Raji (cell line): Measurements from ENCODE around the gene NOM1.

Experiments used
- POLR2A ChIP-seq: IDR thresholded peaks from 2 replicates; pipeline ENCODE4 v1.6.1; 2011; ENCODE audit warnings: low read depth, low read length, control low read depth; ENCODE audit not compliant: insufficient read depth

Gene NOM1

DNA sequence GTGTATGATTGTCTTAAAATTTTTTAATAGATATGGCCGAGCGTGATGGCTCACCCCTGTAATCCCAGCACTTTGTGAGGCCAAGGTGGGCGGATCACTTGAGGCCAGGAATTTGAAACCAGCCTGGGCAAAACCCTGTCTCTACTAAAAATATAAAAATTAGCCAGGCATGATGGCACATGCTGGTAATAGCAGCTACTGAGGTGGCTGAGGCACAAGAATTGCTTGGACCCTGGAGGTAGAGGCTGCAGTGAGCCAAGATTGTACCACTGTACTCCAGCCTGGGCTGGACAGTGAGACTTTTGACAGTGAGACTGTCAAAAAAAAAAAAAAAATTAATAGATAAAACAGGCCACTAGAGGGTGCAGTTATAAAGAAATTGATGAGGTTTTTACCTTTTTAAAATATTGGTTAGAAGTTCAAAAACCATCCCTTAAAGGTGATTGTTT, 20.5 kb downstream of the NOM1 start:
- no peak for TF ChIP-seq POLR2A

GRCh38 chr7:156975620-156976019, 26.1 kb downstream of the NOM1 start:
- TF ChIP-seq POLR2A, result no peak

DNA sequence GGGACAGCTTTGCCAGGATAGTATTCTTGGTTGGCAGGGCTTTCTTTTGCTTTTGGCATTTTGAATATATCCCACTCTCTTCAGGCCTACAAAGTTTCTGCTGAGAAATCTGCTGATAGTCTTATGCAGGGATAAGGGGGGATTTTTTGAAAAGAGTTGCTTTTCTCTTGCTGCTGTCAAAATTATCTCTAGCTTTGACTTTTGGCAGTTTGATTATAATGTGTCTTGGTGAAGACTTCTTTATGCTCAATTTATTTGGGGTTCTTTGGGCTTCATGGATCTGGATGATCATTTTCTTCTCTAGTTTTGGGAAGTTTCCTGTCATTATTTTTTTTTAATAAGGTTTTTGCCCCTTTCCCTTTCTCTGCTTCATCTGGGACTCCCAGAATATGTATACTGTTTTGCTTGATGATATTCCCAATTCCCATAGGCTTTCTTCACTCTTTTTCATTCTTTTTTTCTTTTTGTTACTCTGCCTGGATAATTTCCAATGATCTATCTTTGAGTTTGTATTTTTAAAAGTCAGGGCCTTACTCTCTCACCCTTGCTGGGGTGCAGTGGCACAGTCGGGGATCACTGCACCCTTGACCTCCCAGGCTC, 29.6 kb downstream of the NOM1 start:
- TF ChIP-seq POLR2A, result no peak

DNA sequence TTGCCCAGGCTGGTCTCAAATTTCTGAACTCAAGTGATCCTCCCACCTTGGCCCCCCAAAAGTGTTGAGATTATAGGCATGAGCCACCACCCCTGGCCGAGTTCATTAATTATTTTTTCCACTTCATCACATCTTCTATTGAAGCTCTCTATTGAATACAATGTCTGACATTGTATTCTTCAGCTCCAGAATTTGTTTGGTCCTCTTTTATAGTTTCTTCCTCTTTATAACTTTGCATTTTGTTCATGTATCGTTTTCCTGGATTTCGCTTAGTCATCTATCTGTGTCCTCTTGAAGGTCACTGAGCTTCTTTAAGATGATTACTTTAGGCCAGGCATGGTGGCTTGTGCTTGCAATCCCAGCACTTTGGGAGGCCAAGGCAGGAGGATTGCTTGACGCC, 30.2 kb downstream of the NOM1 start:
- no peak for TF ChIP-seq POLR2A

GRCh38 chr7:156984174-156984891, 34.8 kb downstream of the NOM1 start:
- no peak for TF ChIP-seq POLR2A

DNA sequence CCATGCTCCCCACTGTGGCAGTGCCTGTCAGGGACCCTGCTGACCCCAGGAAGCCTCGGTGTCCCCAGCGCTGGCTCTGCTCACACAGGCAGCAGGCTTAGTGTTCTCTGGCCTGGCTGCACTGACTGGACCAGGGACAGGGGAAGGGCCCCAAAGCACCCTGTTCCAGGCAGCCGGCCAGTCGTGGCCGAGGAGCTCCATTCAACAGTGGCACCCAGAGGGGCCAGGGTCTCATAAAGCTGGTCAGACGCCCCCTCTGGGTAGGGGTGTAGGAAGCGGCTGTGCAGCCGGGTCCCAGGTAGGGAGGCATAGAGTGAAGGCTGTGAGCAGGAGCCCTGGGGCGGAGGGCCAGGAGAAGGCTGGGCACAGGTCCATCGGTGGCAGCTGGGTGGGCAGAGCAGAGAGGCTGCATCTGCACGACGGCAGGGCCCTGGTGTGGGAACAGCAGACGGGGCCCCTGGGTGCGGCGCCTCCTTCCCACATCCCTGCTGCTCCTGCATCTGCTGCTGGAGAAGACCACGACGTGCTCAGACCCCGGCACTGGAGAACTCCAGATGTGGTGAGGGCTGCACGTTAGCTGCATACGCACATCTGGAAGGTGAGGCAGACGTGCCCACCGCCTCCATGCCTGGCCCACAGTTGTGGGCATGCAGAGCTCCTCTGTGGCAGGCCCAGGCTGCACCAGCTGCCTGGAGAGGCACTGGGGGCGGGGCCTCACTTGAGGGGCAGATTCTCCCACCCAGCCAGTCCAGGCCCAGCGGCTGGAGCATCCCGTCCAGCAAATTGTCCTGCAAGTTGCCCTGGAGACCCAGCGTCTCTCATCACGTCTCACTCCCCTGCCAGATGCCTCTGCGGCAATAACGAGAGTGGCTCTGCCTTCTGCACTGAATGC, 35.8 kb downstream of the NOM1 start:
- no peak for TF ChIP-seq POLR2A

DNA sequence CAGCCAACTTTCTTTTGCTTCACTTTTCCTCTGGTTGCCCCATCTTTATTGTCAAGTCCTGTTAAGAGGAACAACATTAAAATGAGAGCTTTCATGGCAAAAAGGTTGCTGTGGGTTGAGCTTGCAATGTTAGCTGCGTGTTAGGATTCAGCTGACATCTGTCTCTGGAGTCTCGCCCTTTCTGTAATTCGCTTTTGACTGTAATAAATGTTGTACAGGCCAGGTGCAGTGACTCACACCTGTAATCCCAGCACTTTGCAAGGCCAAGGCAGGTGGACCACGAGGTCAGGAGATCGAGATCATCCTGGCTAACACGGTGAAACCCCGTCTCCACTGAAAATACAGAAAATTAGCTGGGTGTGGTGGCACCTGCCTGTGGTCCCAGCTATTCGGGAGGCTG, 36.9 kb downstream of the NOM1 start:
- no peak for TF ChIP-seq POLR2A

GRCh38 chr7:156988343-156989185, 39.1 kb downstream of the NOM1 start:
- TF ChIP-seq POLR2A, result no peak

- TF ChIP-seq POLR2A, result no peak
Observed at GRCh38 chr7:156989766-156990535, 40.4 kb downstream of the NOM1 start.

DNA sequence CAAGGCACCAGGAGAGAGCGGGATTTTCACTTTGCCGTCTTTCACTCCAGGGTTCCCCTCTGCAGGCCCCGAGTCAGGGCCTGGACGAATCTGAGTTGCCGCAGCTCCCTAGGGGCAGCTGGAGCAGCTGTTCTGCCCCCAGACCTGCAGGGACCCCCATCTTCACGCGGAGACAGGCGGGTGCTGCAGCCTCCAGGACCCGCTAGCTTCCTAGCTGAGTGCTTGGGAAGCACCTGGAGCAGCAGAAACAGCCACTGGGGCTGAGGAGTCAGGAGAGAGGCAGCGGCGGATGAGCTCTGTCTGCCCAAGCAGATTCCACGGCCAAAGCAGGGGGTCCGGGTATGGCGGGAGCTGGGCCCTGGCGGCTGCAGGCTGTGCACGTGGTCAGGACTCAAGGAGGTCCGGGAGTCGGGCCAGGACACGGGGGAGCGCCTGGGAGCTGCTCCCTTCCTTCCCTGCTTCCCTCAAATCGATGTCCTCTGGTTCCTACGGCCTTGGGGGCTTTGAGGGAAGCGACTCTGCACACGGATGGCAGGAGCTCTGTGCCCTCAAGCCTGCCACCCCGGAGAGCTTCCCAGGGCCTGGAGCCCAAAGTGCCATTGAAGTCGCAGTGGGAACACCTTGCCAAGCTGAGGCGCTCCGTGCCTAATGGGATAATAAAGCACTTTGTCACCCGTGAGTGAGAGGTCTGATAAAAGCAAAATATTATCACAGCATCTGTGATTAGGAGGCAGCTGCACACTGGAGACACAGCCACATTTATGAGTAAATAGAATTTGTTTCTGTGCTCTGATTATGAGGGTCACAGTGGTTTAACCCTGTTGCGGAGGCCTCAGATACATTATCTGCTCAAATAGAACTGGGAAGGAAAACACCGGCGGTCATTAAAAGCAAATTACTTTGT, 43.8 kb downstream of the NOM1 start:
- no peak for TF ChIP-seq POLR2A

GRCh38 chr7:156993925-156994235, 44.4 kb downstream of the NOM1 start:
- TF ChIP-seq POLR2A, result no peak

DNA sequence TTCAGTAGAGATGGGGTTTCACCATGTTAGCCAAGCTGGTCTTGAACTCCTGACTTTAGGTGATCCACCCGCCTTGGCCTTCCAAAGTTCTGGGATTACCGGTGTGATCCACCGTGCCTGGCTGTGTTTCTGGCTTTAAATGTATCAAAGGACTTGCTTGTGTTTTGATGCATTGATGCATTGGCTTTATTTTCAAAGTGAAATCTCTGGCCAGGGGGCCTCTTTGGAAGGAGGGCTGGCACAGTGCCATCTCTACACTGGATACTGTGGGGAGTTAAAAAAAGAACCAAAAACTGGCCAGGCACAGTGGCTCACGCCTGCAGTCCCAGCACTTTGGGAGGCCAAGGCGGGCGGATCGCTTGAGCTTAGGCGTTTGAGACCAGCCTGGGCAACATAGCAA, 44.9 kb downstream of the NOM1 start:
- no peak for TF ChIP-seq POLR2A
